Nucleus accumbens (tissue), 56 donors: ENCODE results near the gene PLEKHO1.
A peak's percentile ranks its signal among the peaks of the same experiment; 100 is the strongest.

Experiments used
- DNase-seq, 56 donors: peaks; one replicate each; lab custom pipeline; 2025; lab: John Stamatoyannopoulos, UW

PLEKHO1 gene

GRCh38 chr1:150148837-150149270 is 862 bp upstream of the PLEKHO1 start:
- DNase-seq, result peak in 1 of 56 donors; percentile 38

GRCh38 chr1:150150133-150151021 is 661 bp downstream of the PLEKHO1 start:
- DNase-seq, result peak in 6 of 56 donors; percentile 14 to 62 (median 28)

- peak in 1 of 56 donors; percentile 29 for DNase-seq
These were observed 1.8 kb downstream of the PLEKHO1 start for GRCh38 chr1:150151291-150152181.

GRCh38 chr1:150152182-150152536 is 2.4 kb downstream of the PLEKHO1 start:
- no peak for DNase-seq

- no peak for DNase-seq
These were observed 3.2 kb downstream of the PLEKHO1 start for GRCh38 chr1:150152772-150153456.

- no peak for DNase-seq
These were observed 4.4 kb downstream of the PLEKHO1 start for GRCh38 chr1:150154143-150154542.

GRCh38 chr1:150155413-150156071 is 5.8 kb downstream of the PLEKHO1 start:
- no peak for DNase-seq

- DNase-seq, result no peak
These were observed 7.3 kb downstream of the PLEKHO1 start for GRCh38 chr1:150156868-150157603.

GRCh38 chr1:150159550-150159949 is 9.8 kb downstream of the PLEKHO1 start:
- peak in 2 of 56 donors; percentile 16 to 18 for DNase-seq

GRCh38 chr1:150160964-150161621 is 11.4 kb downstream of the PLEKHO1 start:
- no peak for DNase-seq

GRCh38 chr1:150161747-150162581 is 12.2 kb downstream of the PLEKHO1 start:
- peak in 8 of 56 donors; percentile 13 to 56 (median 38) for DNase-seq

- peak in 1 of 56 donors; percentile 49 for DNase-seq
These were observed 12.8 kb downstream of the PLEKHO1 start for GRCh38 chr1:150162582-150162861.

- peak in 50 of 56 donors; percentile 31 to 93 (median 74) for DNase-seq
These were observed 13.4 kb downstream of the PLEKHO1 start for GRCh38 chr1:150162862-150163706.

GRCh38 chr1:150164224-150164623 is 14.5 kb downstream of the PLEKHO1 start:
- DNase-seq, result peak in 3 of 56 donors; percentile 13 to 17 (median 14)

GRCh38 chr1:150164779-150165178 is 15.1 kb downstream of the PLEKHO1 start:
- DNase-seq, result no peak

GRCh38 chr1:150165622-150166612 is 16.2 kb downstream of the PLEKHO1 start:
- DNase-seq, result peak in 13 of 56 donors; percentile 7 to 58 (median 22)
